ENCODE results near the gene ATE1. TPM values are rescaled to one million over a fixed set of nuclear protein-coding genes. Genes with fewer than 3 reads are reported as not detected.

ATE1 gene
- total RNA-seq, 1 experiment from 2014 or later = 23.8 TPM

GRCh38 chr10:121838149-121838548 lies 89.7 kb downstream of the ATE1 start (continued):
- TF ChIP-seq FOXK1 (CRISPR knock-in tag; IDR thresholded peaks at IDR 0.05) = no peak

- ATAC-seq = no peak
- H3K27ac Mint-ChIP-seq = peak overlapping the region; percentile 20
- ChIA-PET POLR2A (no interaction called here), CTCF (no interaction called here)
- no peak for TF ChIP-seq ATF2 (CRISPR knock-in tag; IDR thresholded peaks at IDR 0.05; ENCODE audit: borderline replicate concordance, low read depth)
- TF ChIP-seq NFATC4 (CRISPR knock-in tag; IDR thresholded peaks at IDR 0.05) = no peak
- no peak for TF ChIP-seq ZNF232 (CRISPR knock-in tag; IDR thresholded peaks at IDR 0.05)
- no peak for TF ChIP-seq ERG (CRISPR knock-in tag; IDR thresholded peaks at IDR 0.05)
- TF ChIP-seq EMX1 (CRISPR knock-in tag; IDR thresholded peaks at IDR 0.05) = no peak
- TF ChIP-seq FOXP4 (CRISPR knock-in tag; IDR thresholded peaks at IDR 0.05) = no peak
- TF ChIP-seq ATF1 (CRISPR knock-in tag; IDR thresholded peaks at IDR 0.05) = no peak
- TF ChIP-seq TP53 (CRISPR knock-in tag; IDR thresholded peaks at IDR 0.05) = no peak
- no peak for TF ChIP-seq CREM (CRISPR knock-in tag; IDR thresholded peaks at IDR 0.05)
- TF ChIP-seq MLX (CRISPR knock-in tag; IDR thresholded peaks at IDR 0.05) = no peak
- no peak for TF ChIP-seq NR1H2 (CRISPR knock-in tag; IDR thresholded peaks at IDR 0.05)
- TF ChIP-seq ETV6 (CRISPR knock-in tag; IDR thresholded peaks at IDR 0.05) = no peak
- no peak for TF ChIP-seq ZNF263 (CRISPR knock-in tag; IDR thresholded peaks at IDR 0.05; ENCODE audit: low read depth)
- no peak for TF ChIP-seq SMAD3 (CRISPR knock-in tag; IDR thresholded peaks at IDR 0.05; ENCODE audit: borderline replicate concordance)
- TF ChIP-seq CBFB (CRISPR knock-in tag; IDR thresholded peaks at IDR 0.05; ENCODE audit: low read depth) = no peak
- TF ChIP-seq NFYB (CRISPR knock-in tag; conservative IDR thresholded peaks at IDR 0.05; ENCODE audit: low read depth) = no peak
- TF ChIP-seq ARID4B (CRISPR knock-in tag; IDR thresholded peaks at IDR 0.05; ENCODE audit: borderline replicate concordance) = no peak
- no peak for TF ChIP-seq JUN (CRISPR knock-in tag; IDR thresholded peaks at IDR 0.05)
- no peak for TF ChIP-seq ZNF317 (CRISPR knock-in tag; IDR thresholded peaks at IDR 0.05; ENCODE audit: borderline replicate concordance, low read depth)
- H3K4me1 Mint-ChIP-seq = peaks cover 3% of the 10 kb centered on the region; the same call in 1 of the 2 replicates
- peaks cover 2% of the 10 kb centered on the region; the same call in 1 of the 2 replicates for H3K36me3 Mint-ChIP-seq
- no peaks in the 10 kb centered on the region for H3K9me3 Mint-ChIP-seq
- no peaks in the 10 kb centered on the region for H3K27me3 Mint-ChIP-seq (ENCODE audit: low read depth)
- DNase-seq (ENCODE audit: low spot score) = no peak
- no peak overlapping the region for H3K4me3 Mint-ChIP-seq
Observed at GRCh38 chr10:121836171-121836570, 91.7 kb downstream of the ATE1 start.

Data from WTC11 (cell line).